Suprapubic skin (tissue), 4 donors: ENCODE results near the gene DEPDC1B. TPM values are rescaled to one million over a fixed set of nuclear protein-coding genes. Genes with fewer than 3 reads are reported as not detected.

Experiments
- DNase-seq, 2 donors: peaks; one replicate each; pipeline ENCODE4 v3.0.0-alpha.2; 2019; ENCODE audit warnings: low spot score in 2 of 2
- H3K27ac ChIP-seq: fragments of 200-600 bp; sonication (generic); one replicate; pipeline ENCODE4 v1.5.1; 2019
- H3K27me3 ChIP-seq: fragments of 200-600 bp; sonication (generic); one replicate; pipeline ENCODE4 v1.5.1; 2019
- H3K36me3 ChIP-seq: fragments of 200-600 bp; sonication (generic); one replicate; pipeline ENCODE4 v1.5.1; 2019
- H3K4me1 ChIP-seq: fragments of 200-600 bp; sonication (generic); one replicate; pipeline ENCODE4 v1.5.1; 2019
- H3K4me3 ChIP-seq: fragments of 200-600 bp; sonication (generic); one replicate; pipeline ENCODE4 v1.5.1; 2019; ENCODE audit warnings: mild to moderate bottlenecking
- H3K9me3 ChIP-seq: fragments of 200-600 bp; sonication (generic); one replicate; pipeline ENCODE4 v1.5.1; 2019
- EP300 ChIP-seq: sonication (generic); formaldehyde crosslinking; IDR thresholded peaks from one replicate; pipeline ENCODE4 v1.6.1; 2017; ENCODE audit warnings: antibody characterized with exemption
- POLR2A ChIP-seq, 2 donors: fragments of 450-650 bp; IDR thresholded peaks; one replicate each; pipeline ENCODE4 v1.6.1; 2017; ENCODE audit warnings: antibody characterized with exemption in 2 of 2, mild to moderate bottlenecking in 2 of 2, moderate library complexity in 2 of 2
- POLR2AphosphoS5 ChIP-seq, 3 donors: sonication (generic); formaldehyde crosslinking; IDR thresholded peaks; one replicate each; pipeline ENCODE4 v1.6.1; 2017; ENCODE audit warnings: antibody characterized with exemption in 3 of 3
- WGBS: methylation state at CpG from one replicate; pipeline ENCODE4 v1.1.5; 2018; 5-methylcytosine and 5-hydroxymethylcytosine counted together
- total RNA-seq, 4 donors: library from RNA; depleted of rRNA; stranded (reverse); fragments of >200 nt; gene quantifications; one replicate each; pipeline ENCODE4 v1.1.0, GENCODE V29; 2016
- TF ChIP-seq, protein P1 (sequence below), 2 donors: fragments of 200-600 bp in 1 of 2; fragments of 450-650 bp in 1 of 2; sonication (generic) in 1 of 2; IDR thresholded peaks; one replicate each; pipeline ENCODE4 v1.5.1; 2016 to 2019; ENCODE audit warnings: antibody characterized with exemption in 2 of 2, mild to moderate bottlenecking in 1 of 2, moderate library complexity in 1 of 2

Gene DEPDC1B
- total RNA-seq, 4 donors from 2014 or later = 4.8 to 5.8 (median 5.2) TPM

DNA sequence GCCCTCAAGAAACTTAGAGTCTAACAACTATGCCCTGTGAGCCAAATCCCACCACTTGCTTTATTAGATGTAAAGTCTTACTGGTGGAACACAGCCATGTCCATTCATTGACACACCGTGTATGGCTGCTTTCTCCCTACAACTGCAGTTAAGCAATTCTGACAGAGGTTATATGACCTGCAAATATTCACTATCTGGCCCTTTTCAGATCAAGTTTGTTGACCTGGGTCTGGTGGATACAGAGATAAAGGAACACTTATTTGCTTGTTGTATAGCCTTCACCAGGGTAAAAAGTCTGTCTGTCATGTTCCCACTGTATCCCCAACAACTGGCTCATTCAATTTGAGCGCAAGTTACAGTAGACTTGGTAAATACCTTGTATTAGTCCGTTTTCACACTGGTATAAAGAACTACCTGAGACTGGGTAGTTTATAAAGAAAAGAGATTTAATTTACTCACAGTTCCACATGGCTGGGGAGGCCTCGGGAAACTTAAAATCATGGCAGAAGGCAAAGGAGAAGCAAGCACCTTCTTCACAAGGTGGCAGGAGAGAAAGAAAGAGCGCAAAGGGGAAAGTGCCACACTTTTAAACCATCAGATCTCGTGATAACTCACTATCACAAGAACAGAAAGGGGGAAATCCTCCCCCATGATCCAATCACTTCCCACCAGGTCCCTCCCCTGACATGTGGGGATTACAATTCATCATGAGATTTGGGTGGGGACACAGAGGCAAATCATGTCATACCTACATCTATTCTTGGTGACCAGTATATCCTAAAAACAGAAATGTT is 27.9 kb downstream of the DEPDC1B start:
- Histone ChIP-seq H3K36me3 (no peaks in the 10 kb centered on the region), H3K4me1 (peaks cover 5% of the 10 kb centered on the region)

GRCh38 chr5:60670749-60671148 is 29.2 kb downstream of the DEPDC1B start:
- 85% methylated on average over 2 of the region's 2 CpGs for WGBS
- Histone ChIP-seq H3K27me3 (no peaks in the 10 kb centered on the region), H3K9me3 (no peaks in the 10 kb centered on the region), H3K27ac (no peak overlapping the region), H3K4me3 (no peak overlapping the region), H3K4me1 (peaks cover 5% of the 10 kb centered on the region), H3K36me3 (no peaks in the 10 kb centered on the region)
- DNase-seq = no peak
- TF ChIP-seq, protein P1, sequence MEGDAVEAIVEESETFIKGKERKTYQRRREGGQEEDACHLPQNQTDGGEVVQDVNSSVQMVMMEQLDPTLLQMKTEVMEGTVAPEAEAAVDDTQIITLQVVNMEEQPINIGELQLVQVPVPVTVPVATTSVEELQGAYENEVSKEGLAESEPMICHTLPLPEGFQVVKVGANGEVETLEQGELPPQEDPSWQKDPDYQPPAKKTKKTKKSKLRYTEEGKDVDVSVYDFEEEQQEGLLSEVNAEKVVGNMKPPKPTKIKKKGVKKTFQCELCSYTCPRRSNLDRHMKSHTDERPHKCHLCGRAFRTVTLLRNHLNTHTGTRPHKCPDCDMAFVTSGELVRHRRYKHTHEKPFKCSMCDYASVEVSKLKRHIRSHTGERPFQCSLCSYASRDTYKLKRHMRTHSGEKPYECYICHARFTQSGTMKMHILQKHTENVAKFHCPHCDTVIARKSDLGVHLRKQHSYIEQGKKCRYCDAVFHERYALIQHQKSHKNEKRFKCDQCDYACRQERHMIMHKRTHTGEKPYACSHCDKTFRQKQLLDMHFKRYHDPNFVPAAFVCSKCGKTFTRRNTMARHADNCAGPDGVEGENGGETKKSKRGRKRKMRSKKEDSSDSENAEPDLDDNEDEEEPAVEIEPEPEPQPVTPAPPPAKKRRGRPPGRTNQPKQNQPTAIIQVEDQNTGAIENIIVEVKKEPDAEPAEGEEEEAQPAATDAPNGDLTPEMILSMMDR (IDR thresholded peaks at IDR 0.05) = no peak
- TF ChIP-seq POLR2A (IDR thresholded peaks at IDR 0.05) (no peak), POLR2AphosphoS5 (IDR thresholded peaks at IDR 0.05) (no peak), EP300 (no peak)

More for the DNA sequence above, 27.9 kb downstream of the DEPDC1B start:
- no peak for TF ChIP-seq POLR2AphosphoS5 (IDR thresholded peaks at IDR 0.05)
- TF ChIP-seq EP300 = no peak
- TF ChIP-seq, protein P1 (IDR thresholded peaks at IDR 0.05) = no peak
- no peak for TF ChIP-seq POLR2A (IDR thresholded peaks at IDR 0.05)
- no peak for DNase-seq
- Histone ChIP-seq H3K9me3 (no peaks in the 10 kb centered on the region), H3K27ac (no peak overlapping the region), H3K27me3 (no peaks in the 10 kb centered on the region), H3K4me3 (no peak overlapping the region)
- WGBS = 97% methylated on average over 6 of the region's 6 CpGs

- Histone ChIP-seq H3K36me3 (no peaks in the 10 kb centered on the region), H3K27me3 (no peaks in the 10 kb centered on the region), H3K4me1 (peaks cover 5% of the 10 kb centered on the region), H3K27ac (no peak overlapping the region), H3K4me3 (no peak overlapping the region), H3K9me3 (no peaks in the 10 kb centered on the region)
- DNase-seq = no peak
- no peak for TF ChIP-seq POLR2A (IDR thresholded peaks at IDR 0.05)
- no peak for TF ChIP-seq EP300
- TF ChIP-seq, protein P1 (IDR thresholded peaks at IDR 0.05) = peak in 1 of 2 donors; percentile 39
- no peak for TF ChIP-seq POLR2AphosphoS5 (IDR thresholded peaks at IDR 0.05)
Observed at GRCh38 chr5:60668686-60669304, 31.2 kb downstream of the DEPDC1B start.

- no peak for DNase-seq
- 77% methylated on average over 3 of the region's 3 CpGs for WGBS
- Histone ChIP-seq H3K36me3 (no peaks in the 10 kb centered on the region), H3K27ac (no peak overlapping the region), H3K9me3 (peaks cover 6% of the 10 kb centered on the region), H3K4me1 (no peaks in the 10 kb centered on the region), H3K4me3 (no peak overlapping the region), H3K27me3 (no peaks in the 10 kb centered on the region)
- TF ChIP-seq EP300 = no peak
- no peak for TF ChIP-seq POLR2AphosphoS5 (IDR thresholded peaks at IDR 0.05)
- TF ChIP-seq POLR2A (IDR thresholded peaks at IDR 0.05) = no peak
- TF ChIP-seq, protein P1 (IDR thresholded peaks at IDR 0.05) = no peak
Observed at GRCh38 chr5:60651872-60652620, 47.9 kb downstream of the DEPDC1B start.
